Heart right ventricle (tissue), 16 donors: Measurements from ENCODE around the gene NUP50. TPM values are rescaled to one million over a fixed set of nuclear protein-coding genes. Genes with fewer than 3 reads are reported as not detected.
A peak's percentile ranks its signal among the peaks of the same experiment; 100 is the strongest.

ENCODE experiments used
- ATAC-seq, 8 donors: fragments of 200-7000 bp; cut with Tn5 transposase; one replicate each; pipeline ENCODE4 v1.9.1; 2020; ENCODE audit warnings: mild to moderate bottlenecking in 8 of 8, moderate library complexity in 8 of 8, moderate number of reproducible peaks in 1 of 8
- DNase-seq, 2 donors: peaks; one replicate each; pipeline ENCODE4 v3.0.0-alpha.2; 2020
- H3K27ac ChIP-seq, 10 donors: fragments of 200-600 bp; sonication (generic) in 2 of 10; one replicate each; pipeline versions ENCODE4 v1.5.0 to v1.8.0; 2020 to 2022; ENCODE audit warnings: mild to moderate bottlenecking in 3 of 10
- H3K27me3 ChIP-seq, 7 donors: fragments of 200-600 bp; one replicate each; pipeline ENCODE4 v1.8.0; 2021 to 2022; ENCODE audit warnings: mild to moderate bottlenecking in 2 of 7
- H3K36me3 ChIP-seq, 9 donors: fragments of 200-600 bp; sonication (generic) in 1 of 9; one replicate each; pipeline versions ENCODE4 v1.5.0 to v1.8.0; 2020 to 2022; ENCODE audit warnings: mild to moderate bottlenecking in 2 of 9
- H3K4me1 ChIP-seq, 9 donors: fragments of 200-600 bp; sonication (generic) in 1 of 9; one replicate each; pipeline versions ENCODE4 v1.5.0 to v1.8.0; 2020 to 2022; ENCODE audit warnings: mild to moderate bottlenecking in 4 of 9
- H3K4me3 ChIP-seq, 10 donors: fragments of 200-600 bp; sonication (generic) in 2 of 10; one replicate each; pipeline versions ENCODE4 v1.5.0 to v1.8.0; 2020 to 2022; ENCODE audit warnings: mild to moderate bottlenecking in 7 of 10, moderate library complexity in 2 of 10
- H3K9me3 ChIP-seq, 11 donors: fragments of 200-600 bp in 10 of 11; sonication (generic) in 2 of 11; one replicate each; pipeline versions ENCODE4 v1.5.0 to v1.8.0; 2013 to 2022; ENCODE audit warnings: mild to moderate bottlenecking in 2 of 11, control low read depth in 1 of 11, moderate library complexity in 1 of 11
- CTCF ChIP-seq, 9 donors: fragments of 200-600 bp; sonication (generic) in 2 of 9; IDR thresholded peaks; one replicate each; pipeline versions ENCODE4 v1.5.0 to v1.8.0; 2021 to 2022; ENCODE audit warnings: antibody characterized with exemption in 9 of 9, mild to moderate bottlenecking in 5 of 9, moderate library complexity in 1 of 9
- WGBS, 2 donors: extraction: QIAGEN DNeasy Blood & Tissue Kit; methylation state at CpG; one replicate each; pipeline ENCODE4 v1.1.7; 2013; ENCODE audit warnings: inconsistent platforms in 1 of 2; 5-methylcytosine and 5-hydroxymethylcytosine counted together
- intact Hi-C, 10 donors: fragments of 100-400 bp; cut with DNase I; formaldehyde crosslinking; loops; one replicate each; pipeline versions ENCODE4 v1.11.1 to v1.14.2; 2022
- polyA plus RNA-seq, 2 donors: library from polyadenylated mRNA; stranded (reverse); fragments of 200-250 nt; gene quantifications; one replicate each; pipeline ENCODE4 v1.2.3, GENCODE V29; 2013
- total RNA-seq, 10 donors: library from RNA; stranded (reverse); fragmentation: NEBNext Ultra II Directional in 3 of 10; extraction: Animal tissue kit (Norgen Biotek cat#: 25700) in 3 of 10; gene quantifications; one replicate each; pipeline versions ENCODE4 v1.2.1 to v1.2.4, GENCODE V29; 2021 to 2023
- donor health status: Arrhythmogenic right ventricular cardiomyopathy.
- donor health status: ischemic (EF 13 %, LVEDD 7.1; RV severe dilation, severe dysfunction).
- donor health status: healthy with polysubstance abuse.
- donor health status: DM: no; HTN: yes; CAD: no.
- donor health status: DM: no; HTN: no; CAD: no.
- donor health status: ischemic (EF 25% LVEDD 6.9; RV normal size, moderate dysfunction).
- donor health status: ischemic (EF 25% LVEDD 5.7; RV mildly dilated, moderate dysfunction).
- donor health status: healthy.
- donor health status: DM: yes; HTN: yes; CAD: no.
- donor health status: Ischemic cardiomyopathy.
- donor health status: ischemic (EF 35%, LVEDD 5.7; RV mildly dilated, moderate dysfunction).
- donor health status: nonischemic (EF 11% LVEDD 7.7; RV severe dilation, severe dysfunction).
- donor health status: DM: yes; HTN: yes; CAD: no.
- donor health status: PGD.
- donor health status: ischemic (EF 29% LVEDD 5.4; RV normal size, mild dysfunction).
- donor health status: nonischemic (EF 23%, LVEDD 6.1; RV moderate dilation, normal function).

Gene NUP50
- total and polyA plus RNA-seq, 12 donors, result 5.7 to 21.2 (median 14.3) TPM

GRCh38 chr22:45210577-45210976 lies 46.9 kb downstream of the NUP50 start:
- no peaks in the 10 kb centered on the region for H3K9me3 ChIP-seq
- H3K4me3 ChIP-seq, result no peak overlapping the region
- H3K4me1 ChIP-seq, result peaks cover 0 to 35% (median 17%) of the 10 kb centered on the region in 9 donors
- no peak overlapping the region for H3K27ac ChIP-seq
- H3K27me3 ChIP-seq, result peaks cover 0 to 9% (median 0%) of the 10 kb centered on the region in 7 donors
- H3K36me3 ChIP-seq, result peaks cover 0 to 42% (median 0%) of the 10 kb centered on the region in 9 donors
- ATAC-seq (no peak), DNase-seq (peak in 1 of 2 donors; percentile 13)
- intact Hi-C loops, result no loop called here
- WGBS, 2 donors, result 88 to 93% methylated on average over 11 of the region's 11 CpGs
- TF ChIP-seq CTCF (IDR thresholded peaks at IDR 0.05), result no peak

DNA sequence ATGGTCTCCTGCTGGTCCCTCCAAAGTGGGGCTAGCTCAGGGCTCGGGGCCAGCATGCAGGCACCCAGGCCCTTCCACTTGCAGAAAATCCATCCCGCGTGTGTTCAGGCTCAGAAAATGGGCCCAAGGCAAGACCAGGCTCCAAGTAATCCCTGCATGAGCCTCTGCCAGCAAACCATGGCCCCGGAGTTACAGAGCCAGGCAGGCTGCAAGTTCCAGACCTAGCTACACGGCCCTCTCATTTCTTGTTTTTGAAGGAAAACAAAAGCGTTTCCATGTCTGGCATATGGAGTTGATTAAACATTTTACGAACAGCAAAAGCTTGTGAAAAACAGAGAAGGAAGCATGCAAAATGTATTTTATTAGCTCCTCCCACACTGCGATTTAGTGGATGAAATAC lies 47.3 kb downstream of the NUP50 start:
- peaks cover 0 to 38% (median 0%) of the 10 kb centered on the region in 9 donors for H3K36me3 ChIP-seq
- H3K27ac ChIP-seq, result no peak overlapping the region
- DNase-seq, result no peak

DNA sequence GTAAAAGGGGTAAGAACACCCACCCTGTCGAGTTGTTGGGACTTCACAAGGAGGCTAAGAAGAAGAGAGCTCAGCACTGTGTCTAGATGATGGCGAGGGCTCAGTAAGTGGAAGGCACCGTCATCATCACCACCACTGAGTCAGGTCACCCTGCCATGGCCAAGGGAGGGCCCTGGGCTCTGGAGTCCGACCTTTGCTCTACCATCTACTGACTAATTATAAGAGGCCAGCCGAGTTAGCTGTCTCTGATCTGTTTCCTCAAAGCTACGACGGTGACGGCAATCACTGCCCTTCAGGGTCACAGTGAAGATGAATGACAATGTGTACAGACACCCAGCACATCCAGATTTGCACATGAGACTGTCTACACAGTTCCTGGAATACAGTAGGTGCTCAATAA lies 47.7 kb downstream of the NUP50 start:
- ATAC-seq (no peak), DNase-seq (no peak)
- Histone ChIP-seq H3K9me3 (no peaks in the 10 kb centered on the region), H3K36me3 (peaks cover 0 to 34% (median 0%) of the 10 kb centered on the region in 9 donors), H3K27ac (peak overlapping the region in 2 of 10 donors; percentile 23 to 72), H3K4me1 (peaks cover 0 to 43% (median 21%) of the 10 kb centered on the region in 9 donors), H3K27me3 (peaks cover 0 to 9% (median 0%) of the 10 kb centered on the region in 7 donors), H3K4me3 (peak overlapping the region in 2 of 10 donors; percentile 43 to 53)
- intact Hi-C loops, result no loop called here
- whole genome bisulfite sequencing, 2 donors, result 93 to 94% methylated on average over 8 of the region's 8 CpGs
- no peak for TF ChIP-seq CTCF (IDR thresholded peaks at IDR 0.05)

More for the DNA sequence above, 47.3 kb downstream of the NUP50 start:
- Histone ChIP-seq H3K4me3 (no peak overlapping the region), H3K27me3 (peaks cover 0 to 9% (median 0%) of the 10 kb centered on the region in 7 donors), H3K9me3 (no peaks in the 10 kb centered on the region), H3K4me1 (peaks cover 0 to 39% (median 17%) of the 10 kb centered on the region in 9 donors)
- ATAC-seq, result no peak
- WGBS, 2 donors, result 95 to 96% methylated on average over 8 of the region's 8 CpGs
- intact Hi-C loops, result no loop called here
- no peak for TF ChIP-seq CTCF (IDR thresholded peaks at IDR 0.05)

GRCh38 chr22:45211848-45212247 lies 48.1 kb downstream of the NUP50 start:
- Histone ChIP-seq H3K4me1 (peaks cover 0 to 46% (median 21%) of the 10 kb centered on the region in 9 donors), H3K4me3 (peak overlapping the region in 9 of 10 donors; percentile 27 to 53 (median 44)), H3K27me3 (peaks cover 0 to 9% (median 0%) of the 10 kb centered on the region in 7 donors), H3K36me3 (peaks cover 0 to 34% (median 0%) of the 10 kb centered on the region in 9 donors), H3K27ac (peak overlapping the region in 7 of 10 donors; percentile 23 to 72 (median 46)), H3K9me3 (no peaks in the 10 kb centered on the region)
- DNase-seq, result no peak
- 86 to 91% methylated on average over 18 of the region's 18 CpGs for WGBS, 2 donors
- no peak for TF ChIP-seq CTCF (IDR thresholded peaks at IDR 0.05)
- peak in 3 of 8 donors; percentile 6 to 15 (median 7) for ATAC-seq
- intact Hi-C loops, result no loop called here
